T-helper 2 cell treated with Interferon-gamma antibody and Interleukin-4, amounts not matched to agents 5 μg/mL and 100 μg/mL, for 36 hours (primary cell): ENCODE measurements around the gene XRCC6.
A peak's percentile ranks its signal among the peaks of the same experiment; 100 is the strongest.
"Not testable (repeated sequence)": the region's sequence is repeated elsewhere in the genome, so short reads cannot be mapped to it uniquely, and the experiment has no call there.

Source experiments
- DNase-seq: peaks from one replicate; pipeline ENCODE4 v3.0.0; 2021; ENCODE audit warnings: low spot score
- H3K27ac Mint-ChIP-seq: one replicate; pipeline ENCODE4 v1.8.0; 2021; ENCODE audit warnings: mild to moderate bottlenecking, mixed read lengths
- H3K27me3 Mint-ChIP-seq: one replicate; pipeline ENCODE4 v1.8.0; 2021; ENCODE audit warnings: low read depth, mixed read lengths
- H3K36me3 Mint-ChIP-seq: one replicate; pipeline ENCODE4 v1.8.0; 2021; ENCODE audit warnings: low read depth, mixed read lengths
- H3K4me1 Mint-ChIP-seq: one replicate; pipeline ENCODE4 v1.8.0; 2021; ENCODE audit warnings: low read depth, mixed read lengths
- H3K4me3 Mint-ChIP-seq: one replicate; pipeline ENCODE4 v1.8.0; 2022; ENCODE audit warnings: mild to moderate bottlenecking, moderate library complexity, mixed read lengths
- H3K9me3 Mint-ChIP-seq: one replicate; pipeline ENCODE4 v1.8.0; 2021; ENCODE audit warnings: mixed read lengths

XRCC6 gene

GRCh38 chr22:41621099-41621910, at the start of gene XRCC6:
Gene XRCC6, plus strand, starts transcription at chr22:41621295. Its CDS starts 710 bp downstream, at chr22:41622005.
- Mint-ChIP-seq H3K4me3 (peak within 1 kb of the TSS; percentile 95), H3K27ac (peak within 1 kb of the TSS; percentile 97), H3K4me1 (peaks cover 33% of the 10 kb centered on the region), H3K27me3 (no peaks in the 10 kb centered on the region), H3K9me3 (no peaks in the 10 kb centered on the region), H3K36me3 (peaks cover 31% of the 10 kb centered on the region)
- peak; percentile 97 for DNase-seq

DNA sequence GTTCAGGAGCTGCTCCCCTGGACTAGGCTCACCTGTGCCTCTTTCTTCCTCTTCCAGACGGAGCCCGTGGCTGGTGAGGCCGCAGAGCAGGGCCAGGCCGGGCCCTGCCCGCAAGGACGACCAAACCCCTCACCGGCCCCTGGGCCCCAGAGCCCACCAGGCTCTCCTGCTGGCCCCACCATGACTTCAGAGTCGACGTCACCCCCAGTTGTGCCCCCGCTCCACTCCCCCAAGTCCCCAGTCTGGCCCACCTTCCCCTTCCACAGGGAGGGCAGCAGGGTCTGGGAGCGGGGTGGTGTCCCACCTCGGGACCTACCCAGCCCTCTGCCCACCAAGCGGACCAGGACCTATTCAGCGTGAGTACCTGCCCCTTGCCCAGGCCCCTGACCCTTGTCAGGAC, 49.3 kb upstream of the XRCC6 start:
- Mint-ChIP-seq H3K4me3 (no peak overlapping the region), H3K27me3 (peaks cover 3% of the 10 kb centered on the region), H3K9me3 (no peaks in the 10 kb centered on the region), H3K36me3 (peaks cover 5% of the 10 kb centered on the region), H3K4me1 (no peaks in the 10 kb centered on the region), H3K27ac (no peak overlapping the region)
- no peak for DNase-seq

DNA sequence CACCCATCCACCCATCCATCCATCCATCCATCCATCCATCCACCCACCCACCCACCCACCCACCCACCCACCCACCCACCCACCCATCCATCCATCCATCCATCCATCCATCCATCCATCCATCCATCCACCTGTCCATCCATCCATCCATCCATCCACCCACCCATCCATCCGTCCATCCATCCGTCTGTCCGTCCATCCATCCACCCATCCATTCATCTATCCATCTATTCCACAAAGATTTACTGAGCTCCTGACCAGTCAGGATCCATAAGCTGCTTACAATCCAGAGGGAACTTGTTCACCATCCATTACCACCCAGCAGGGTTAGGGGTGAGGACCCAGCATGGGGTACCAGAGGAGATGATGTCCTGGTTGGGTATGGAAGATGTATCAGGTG, 48.8 kb upstream of the XRCC6 start:
- DNase-seq, H3K27me3 Mint-ChIP-seq, H3K9me3 Mint-ChIP-seq, H3K27ac Mint-ChIP-seq, H3K4me1 Mint-ChIP-seq, H3K36me3 Mint-ChIP-seq, H3K4me3 Mint-ChIP-seq: not testable (repeated sequence)

DNA sequence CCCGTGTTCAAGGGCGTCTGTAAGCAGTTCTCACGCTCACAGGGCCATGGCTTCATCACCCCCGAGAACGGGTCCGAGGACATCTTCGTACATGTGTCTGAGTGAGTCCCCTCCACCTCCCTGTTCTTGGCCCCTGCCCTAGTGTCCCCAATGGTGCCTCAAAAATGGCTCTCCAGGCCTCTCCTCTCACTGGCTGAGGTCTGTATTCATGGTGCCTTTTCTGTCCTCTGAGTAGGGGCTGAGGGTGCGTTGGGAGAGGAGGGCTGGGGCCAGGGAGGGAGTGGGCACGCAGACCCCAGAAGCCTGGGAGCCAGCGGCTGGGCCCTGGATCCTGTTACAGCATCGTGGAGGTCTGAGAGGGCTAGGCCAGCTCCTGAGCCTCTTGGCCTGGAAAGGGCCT, 47.4 kb upstream of the XRCC6 start:
- no peaks in the 10 kb centered on the region for H3K9me3 Mint-ChIP-seq
- peaks cover 7% of the 10 kb centered on the region for H3K36me3 Mint-ChIP-seq
- DNase-seq, result no peak
- no peaks in the 10 kb centered on the region for H3K4me1 Mint-ChIP-seq
- H3K27ac Mint-ChIP-seq, result no peak overlapping the region
- H3K27me3 Mint-ChIP-seq, result peaks cover 3% of the 10 kb centered on the region
- H3K4me3 Mint-ChIP-seq, result no peak overlapping the region

DNA sequence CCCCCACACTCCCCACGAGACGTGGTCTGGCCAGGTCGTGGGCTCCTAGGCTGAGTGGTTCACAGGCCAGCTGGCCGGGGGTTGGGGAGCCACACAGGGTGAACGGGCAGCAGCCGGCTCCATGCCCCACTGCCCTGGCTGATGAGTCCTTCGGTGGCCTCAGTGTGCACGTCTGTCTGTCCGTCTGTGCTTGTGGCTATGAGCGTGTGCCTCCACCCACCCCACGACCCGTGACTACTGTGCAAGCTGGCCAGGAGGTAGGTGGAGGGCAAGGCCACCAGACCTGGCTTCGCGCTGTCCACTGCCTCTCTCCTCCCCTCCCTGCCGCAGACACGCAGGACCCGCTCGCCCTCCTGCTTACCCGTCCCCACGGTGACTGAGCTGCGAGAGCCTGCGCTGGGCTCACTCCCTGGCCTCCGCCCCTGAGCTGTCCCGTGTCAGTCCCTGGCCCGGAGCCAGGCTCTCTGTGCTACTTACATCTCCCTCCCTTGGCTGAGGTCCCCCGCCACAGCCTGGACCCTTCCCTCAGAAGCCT, 46.2 kb upstream of the XRCC6 start:
- Mint-ChIP-seq H3K36me3 (peaks cover 7% of the 10 kb centered on the region), H3K27ac (no peak overlapping the region), H3K27me3 (no peaks in the 10 kb centered on the region), H3K9me3 (no peaks in the 10 kb centered on the region), H3K4me1 (no peaks in the 10 kb centered on the region), H3K4me3 (no peak overlapping the region)
- DNase-seq, result no peak

DNA sequence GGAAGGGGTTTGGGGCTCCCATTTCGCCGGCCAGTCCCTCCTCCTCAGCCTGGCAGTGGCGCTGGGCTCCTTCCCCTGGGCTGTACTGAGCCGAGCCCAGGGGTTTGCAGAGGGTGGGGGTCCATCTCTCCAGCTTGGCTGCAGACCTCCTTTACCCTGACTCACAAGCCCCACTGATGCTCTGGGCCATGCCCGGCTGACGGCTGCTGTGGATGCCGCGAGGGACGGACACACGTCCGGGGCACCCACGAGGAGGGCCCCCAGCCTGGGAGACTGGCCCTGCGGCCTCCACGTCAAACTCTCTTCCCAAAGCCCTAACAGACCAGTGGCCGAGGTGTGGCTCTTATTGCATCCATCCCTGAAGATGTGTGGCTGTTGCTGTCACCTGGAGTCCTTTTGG, 45.6 kb upstream of the XRCC6 start:
- Mint-ChIP-seq H3K4me1 (no peaks in the 10 kb centered on the region), H3K36me3 (peaks cover 9% of the 10 kb centered on the region), H3K9me3 (no peaks in the 10 kb centered on the region), H3K27ac (no peak overlapping the region), H3K27me3 (no peaks in the 10 kb centered on the region), H3K4me3 (no peak overlapping the region)
- DNase-seq, result no peak

DNA sequence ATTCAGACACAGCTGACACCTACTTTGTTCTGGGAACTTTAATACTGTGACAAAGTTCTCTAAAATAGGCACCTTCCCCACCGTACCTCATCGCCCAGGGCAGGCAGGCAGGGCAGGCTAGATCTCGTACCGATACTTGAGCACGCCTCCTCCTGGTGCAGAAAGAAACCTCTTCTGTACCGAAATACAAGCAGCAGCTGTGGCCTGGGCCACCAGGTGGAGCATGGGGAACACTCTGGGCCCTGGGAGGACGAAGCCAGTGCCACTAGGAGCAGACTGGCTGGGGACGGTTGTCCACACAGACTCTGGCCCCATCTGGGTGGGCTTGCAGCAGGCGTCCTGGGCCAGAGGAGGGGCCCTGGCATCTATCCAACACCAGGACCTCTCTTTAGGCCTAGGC, 44.2 kb upstream of the XRCC6 start:
- no peaks in the 10 kb centered on the region for H3K9me3 Mint-ChIP-seq
- H3K27me3 Mint-ChIP-seq, result no peaks in the 10 kb centered on the region
- peak; percentile 8 for DNase-seq
- no peaks in the 10 kb centered on the region for H3K4me1 Mint-ChIP-seq
- peaks cover 9% of the 10 kb centered on the region for H3K36me3 Mint-ChIP-seq
- no peak overlapping the region for H3K27ac Mint-ChIP-seq
- H3K4me3 Mint-ChIP-seq, result no peak overlapping the region

GRCh38 chr22:41578114-41578513, 43.0 kb upstream of the XRCC6 start:
- Mint-ChIP-seq H3K27ac (no peak overlapping the region), H3K36me3 (peaks cover 15% of the 10 kb centered on the region), H3K27me3 (no peaks in the 10 kb centered on the region), H3K4me3 (no peak overlapping the region), H3K9me3 (no peaks in the 10 kb centered on the region), H3K4me1 (no peaks in the 10 kb centered on the region)
- DNase-seq, result no peak

DNA sequence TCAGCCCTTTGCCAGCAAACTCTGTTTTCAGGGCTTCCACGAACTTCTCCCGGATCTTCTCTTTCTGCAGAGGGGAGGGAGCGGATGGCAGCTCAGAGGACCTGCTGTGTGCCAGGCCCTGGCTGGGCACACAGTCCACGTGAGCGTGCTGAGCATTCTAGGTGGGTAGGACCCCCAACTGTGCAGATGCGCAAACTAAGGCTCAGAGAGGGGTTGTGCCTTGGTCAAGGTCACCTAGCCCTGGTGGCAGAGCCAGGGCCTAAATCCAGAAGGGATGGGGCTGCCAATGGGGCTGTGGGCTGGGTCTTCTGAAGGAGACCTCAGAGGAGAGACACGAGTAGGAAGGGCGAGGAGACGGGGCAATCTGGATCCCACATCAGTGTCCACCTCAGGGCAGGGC, 42.3 kb upstream of the XRCC6 start:
- DNase-seq, result no peak
- no peaks in the 10 kb centered on the region for H3K4me1 Mint-ChIP-seq
- H3K27ac Mint-ChIP-seq, result no peak overlapping the region
- no peaks in the 10 kb centered on the region for H3K9me3 Mint-ChIP-seq
- H3K36me3 Mint-ChIP-seq, result peaks cover 19% of the 10 kb centered on the region
- H3K4me3 Mint-ChIP-seq, result no peak overlapping the region
- no peaks in the 10 kb centered on the region for H3K27me3 Mint-ChIP-seq

- DNase-seq, result no peak
- no peaks in the 10 kb centered on the region for H3K9me3 Mint-ChIP-seq
- H3K4me1 Mint-ChIP-seq, result no peaks in the 10 kb centered on the region
- H3K27ac Mint-ChIP-seq, result no peak overlapping the region
- H3K27me3 Mint-ChIP-seq, result no peaks in the 10 kb centered on the region
- no peak overlapping the region for H3K4me3 Mint-ChIP-seq
- H3K36me3 Mint-ChIP-seq, result peaks cover 22% of the 10 kb centered on the region
Observed at GRCh38 chr22:41579297-41579996, 41.6 kb upstream of the XRCC6 start.

DNA sequence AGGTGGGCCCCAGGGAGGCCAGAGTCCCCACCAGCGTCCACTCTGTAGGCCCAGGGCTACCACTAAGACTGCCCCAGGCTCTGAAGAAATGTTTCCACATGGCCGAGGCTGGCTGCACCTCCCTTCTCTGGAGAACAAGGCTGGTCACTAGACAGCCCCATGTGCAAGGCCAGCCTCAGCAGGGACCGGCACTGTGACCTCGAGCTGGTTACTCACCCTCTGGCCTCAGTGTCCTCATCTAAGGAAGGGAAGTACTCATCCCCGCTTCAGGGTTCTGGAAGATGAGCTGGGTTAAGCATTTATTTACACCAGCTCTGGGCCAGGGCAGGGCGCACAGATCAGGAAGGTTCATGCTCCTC, 41.1 kb upstream of the XRCC6 start:
- no peaks in the 10 kb centered on the region for H3K4me1 Mint-ChIP-seq
- DNase-seq, result no peak
- H3K36me3 Mint-ChIP-seq, result peaks cover 22% of the 10 kb centered on the region
- no peaks in the 10 kb centered on the region for H3K9me3 Mint-ChIP-seq
- no peak overlapping the region for H3K4me3 Mint-ChIP-seq
- no peak overlapping the region for H3K27ac Mint-ChIP-seq
- H3K27me3 Mint-ChIP-seq, result no peaks in the 10 kb centered on the region

DNA sequence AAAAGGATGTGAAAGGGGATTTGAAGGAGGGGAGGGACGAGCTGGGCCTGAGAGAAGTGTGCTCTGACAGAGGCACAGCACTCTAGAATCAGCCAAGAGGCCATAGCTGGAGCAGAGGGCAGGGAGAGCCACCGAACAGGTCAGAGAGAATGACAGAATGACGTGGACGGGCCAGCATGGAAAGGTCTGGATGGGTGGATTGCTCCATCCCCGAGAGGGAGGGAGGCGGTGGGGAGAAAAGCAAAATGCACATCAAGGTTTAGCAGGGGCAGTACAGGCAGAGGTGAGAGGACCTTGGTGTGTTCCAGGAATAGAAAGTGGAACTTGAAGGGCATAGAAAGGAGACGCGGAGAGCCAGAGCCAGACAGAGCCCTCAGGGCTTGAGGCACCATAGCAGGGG, 38.4 kb upstream of the XRCC6 start:
- peaks cover 3% of the 10 kb centered on the region for H3K4me1 Mint-ChIP-seq
- no peak overlapping the region for H3K4me3 Mint-ChIP-seq
- DNase-seq, result no peak
- H3K36me3 Mint-ChIP-seq, result peaks cover 17% of the 10 kb centered on the region
- no peak overlapping the region for H3K27ac Mint-ChIP-seq
- no peaks in the 10 kb centered on the region for H3K27me3 Mint-ChIP-seq
- no peaks in the 10 kb centered on the region for H3K9me3 Mint-ChIP-seq

DNA sequence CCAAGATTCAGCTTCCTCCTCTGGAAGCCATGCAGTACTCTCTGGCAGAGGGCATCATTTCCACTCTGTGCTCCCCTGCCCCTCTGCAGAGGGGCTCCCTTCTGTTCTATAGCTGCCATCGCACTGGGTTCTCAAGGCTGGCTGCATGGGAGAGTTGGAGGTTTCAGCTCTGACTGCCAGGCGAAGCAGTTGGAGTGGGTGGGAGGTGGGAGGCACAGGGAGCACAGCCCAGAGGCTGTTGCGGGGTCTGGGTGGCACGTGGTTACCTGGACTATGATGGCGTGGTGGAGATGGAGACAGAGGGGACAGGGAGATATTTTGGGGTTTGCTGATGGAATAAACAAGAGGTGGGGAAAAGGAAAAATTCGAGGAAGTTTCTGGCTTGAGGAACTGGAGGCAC, 36.2 kb upstream of the XRCC6 start:
- Mint-ChIP-seq H3K27ac (no peak overlapping the region), H3K27me3 (no peaks in the 10 kb centered on the region), H3K36me3 (peaks cover 17% of the 10 kb centered on the region), H3K9me3 (no peaks in the 10 kb centered on the region), H3K4me1 (peaks cover 15% of the 10 kb centered on the region), H3K4me3 (no peak overlapping the region)
- DNase-seq, result no peak

DNA sequence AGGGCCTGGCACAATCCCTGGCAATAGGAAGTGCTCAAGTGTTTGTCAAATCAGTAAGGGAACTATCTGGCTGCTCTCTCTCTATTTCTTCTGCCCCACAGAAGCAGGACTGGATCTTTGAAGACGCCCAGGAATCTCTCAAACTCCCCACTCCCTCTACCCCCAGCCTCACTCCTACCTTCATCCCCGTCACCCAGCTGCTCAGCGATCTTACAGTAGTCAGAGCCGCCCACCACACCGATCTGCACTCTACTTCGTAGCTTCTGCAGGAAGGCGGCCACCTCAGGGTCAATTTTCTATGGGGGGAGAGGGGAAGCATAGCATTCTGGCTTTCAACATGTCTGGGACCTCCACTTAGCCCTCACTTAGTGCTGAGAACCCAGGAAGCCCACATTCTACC, 35.2 kb upstream of the XRCC6 start:
- H3K4me1 Mint-ChIP-seq, result peaks cover 15% of the 10 kb centered on the region
- H3K9me3 Mint-ChIP-seq, result no peaks in the 10 kb centered on the region
- no peak overlapping the region for H3K4me3 Mint-ChIP-seq
- DNase-seq, result no peak
- no peak overlapping the region for H3K27ac Mint-ChIP-seq
- H3K36me3 Mint-ChIP-seq, result peaks cover 16% of the 10 kb centered on the region
- H3K27me3 Mint-ChIP-seq, result no peaks in the 10 kb centered on the region
